Activated CD4-positive, alpha-beta T cell treated with anti-CD3 and anti-CD28 coated beads for 1 hour (primary cell): ENCODE data around the gene KMT2E.

ENCODE experiments used
- DNase-seq: peaks from one replicate; pipeline ENCODE4 v3.0.0-alpha.2; 2020

The KMT2E gene

GRCh38 chr7:105088456-105088855 is 74.5 kb downstream of the KMT2E start:
- no peak for DNase-seq

- DNase-seq = no peak
Observed at GRCh38 chr7:105094966-105095365, 81.0 kb downstream of the KMT2E start.

- no peak for DNase-seq
Observed at GRCh38 chr7:105096306-105096705, 82.3 kb downstream of the KMT2E start.

GRCh38 chr7:105097619-105098018 is 83.6 kb downstream of the KMT2E start:
- no peak for DNase-seq

GRCh38 chr7:105098863-105099515 is 85.0 kb downstream of the KMT2E start:
- DNase-seq = no peak

GRCh38 chr7:105101864-105102263 is 87.9 kb downstream of the KMT2E start:
- DNase-seq = no peak

GRCh38 chr7:105102557-105103352 is 88.8 kb downstream of the KMT2E start:
- no peak for DNase-seq

GRCh38 chr7:105105579-105105978 is 91.6 kb downstream of the KMT2E start:
- DNase-seq = no peak

GRCh38 chr7:105106473-105106872 is 92.5 kb downstream of the KMT2E start:
- DNase-seq = no peak

GRCh38 chr7:105107458-105107857 is 93.5 kb downstream of the KMT2E start:
- no peak for DNase-seq

- no peak for DNase-seq
Observed at GRCh38 chr7:105112440-105113418, 98.7 kb downstream of the KMT2E start.

GRCh38 chr7:105118612-105119600 is 104.9 kb downstream of the KMT2E start:
- DNase-seq = no peak

- DNase-seq = no peak
Observed at GRCh38 chr7:105122619-105123018, 108.6 kb downstream of the KMT2E start.

- no peak for DNase-seq
Observed at GRCh38 chr7:105125745-105126144, 111.7 kb downstream of the KMT2E start.

GRCh38 chr7:105126436-105126975 is 112.5 kb downstream of the KMT2E start:
- no peak for DNase-seq

GRCh38 chr7:105127179-105127578 is 113.2 kb downstream of the KMT2E start:
- no peak for DNase-seq

- DNase-seq = no peak
Observed at GRCh38 chr7:105130048-105130447, 116.0 kb downstream of the KMT2E start.

- no peak for DNase-seq
Observed at GRCh38 chr7:105130580-105130979, 116.6 kb downstream of the KMT2E start.

GRCh38 chr7:105131033-105131656 is 117.1 kb downstream of the KMT2E start:
- no peak for DNase-seq

GRCh38 chr7:105131890-105132289 is 117.9 kb downstream of the KMT2E start:
- DNase-seq = no peak

- DNase-seq = no peak
Observed at GRCh38 chr7:105132335-105132734, 118.3 kb downstream of the KMT2E start.
